GM23338 (cell line): ENCODE results near the gene NT5DC4.

Source experiments
- CREB1 ChIP-seq: fragments of 250-450 bp; sonication (Bioruptor Pico); IDR thresholded peaks from 2 replicates; pipeline ENCODE4 v1.5.0; 2020; ENCODE audit warnings: low read depth, mild to moderate bottlenecking, moderate library complexity
- EZH2 ChIP-seq: fragments of 200-600 bp; sonication (generic); IDR thresholded peaks from one replicate; pipeline ENCODE4 v1.8.0; 2017; ENCODE audit warnings: antibody characterized with exemption, mild to moderate bottlenecking, low read depth; ENCODE audit not compliant: unreplicated experiment
- EZH2phosphoT487 ChIP-seq: fragments of 200-600 bp; sonication (generic); IDR thresholded peaks from one replicate; pipeline ENCODE4 v1.8.1; 2018; ENCODE audit warnings: antibody characterized with exemption; ENCODE audit not compliant: unreplicated experiment
- JUNB ChIP-seq: IDR thresholded peaks from one replicate; pipeline ENCODE4 v1.6.1; 2016; ENCODE audit warnings: antibody characterized with exemption; ENCODE audit not compliant: unreplicated experiment
- NANOG ChIP-seq: IDR thresholded peaks from 2 replicates; pipeline ENCODE4 v1.6.1; 2016; ENCODE audit warnings: antibody characterized with exemption, borderline replicate concordance
- POLR2AphosphoS5 ChIP-seq: IDR thresholded peaks from 2 replicates; pipeline ENCODE4 v1.6.1; 2016; ENCODE audit warnings: antibody characterized with exemption, low read depth
- ZNF114 ChIP-seq: fragments of 250-450 bp; sonication (Bioruptor Pico); IDR thresholded peaks from 2 replicates; pipeline ENCODE4 v1.5.0; 2020; ENCODE audit warnings: mild to moderate bottlenecking, moderate library complexity
- ZNF331 ChIP-seq: fragments of 250-450 bp; sonication (Bioruptor Pico); IDR thresholded peaks from 2 replicates; pipeline ENCODE4 v1.5.0; 2020; ENCODE audit warnings: low read depth, mild to moderate bottlenecking, moderate library complexity
- TF ChIP-seq, protein P1 (sequence below), 2 experiments: fragments of 200-600 bp in 1 of 2; sonication (generic) in 1 of 2; conservative IDR thresholded peaks; 2 replicates each; pipeline versions ENCODE4 v1.5.1 to v1.6.1; 2016 to 2017; ENCODE audit warnings: antibody characterized with exemption in 2 of 2, low read depth in 2 of 2, mild to moderate bottlenecking in 2 of 2, moderate library complexity in 1 of 2
- TF ChIP-seq, protein P2 (sequence below): IDR thresholded peaks from one replicate; pipeline ENCODE4 v1.6.1; 2018; ENCODE audit warnings: antibody characterized with exemption; ENCODE audit not compliant: unreplicated experiment
- TF ChIP-seq, protein P3 (sequence below): IDR thresholded peaks from 2 replicates; pipeline ENCODE4 v1.6.1; 2016; ENCODE audit warnings: antibody characterized with exemption

DNA sequence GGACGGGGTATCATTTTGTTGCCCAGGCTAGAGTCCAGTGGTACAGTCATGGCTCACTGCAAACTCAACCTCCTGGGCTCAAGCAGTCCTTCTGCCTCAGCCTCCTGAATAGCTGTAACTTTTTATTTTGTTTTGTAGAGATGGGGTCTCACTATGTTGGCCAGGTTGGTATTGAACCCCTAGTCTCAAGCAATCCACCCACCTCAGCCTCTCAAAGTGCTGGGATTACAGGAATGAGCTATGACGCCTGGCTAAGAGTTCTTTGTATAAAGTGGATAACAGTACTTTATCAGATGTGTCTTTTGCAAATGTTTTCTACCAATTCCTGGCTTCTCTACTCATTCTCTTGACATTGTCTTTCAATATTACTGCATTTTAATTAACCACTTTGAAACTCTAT lies 17.1 kb upstream of the NT5DC4 start:
- TF ChIP-seq, protein P1, sequence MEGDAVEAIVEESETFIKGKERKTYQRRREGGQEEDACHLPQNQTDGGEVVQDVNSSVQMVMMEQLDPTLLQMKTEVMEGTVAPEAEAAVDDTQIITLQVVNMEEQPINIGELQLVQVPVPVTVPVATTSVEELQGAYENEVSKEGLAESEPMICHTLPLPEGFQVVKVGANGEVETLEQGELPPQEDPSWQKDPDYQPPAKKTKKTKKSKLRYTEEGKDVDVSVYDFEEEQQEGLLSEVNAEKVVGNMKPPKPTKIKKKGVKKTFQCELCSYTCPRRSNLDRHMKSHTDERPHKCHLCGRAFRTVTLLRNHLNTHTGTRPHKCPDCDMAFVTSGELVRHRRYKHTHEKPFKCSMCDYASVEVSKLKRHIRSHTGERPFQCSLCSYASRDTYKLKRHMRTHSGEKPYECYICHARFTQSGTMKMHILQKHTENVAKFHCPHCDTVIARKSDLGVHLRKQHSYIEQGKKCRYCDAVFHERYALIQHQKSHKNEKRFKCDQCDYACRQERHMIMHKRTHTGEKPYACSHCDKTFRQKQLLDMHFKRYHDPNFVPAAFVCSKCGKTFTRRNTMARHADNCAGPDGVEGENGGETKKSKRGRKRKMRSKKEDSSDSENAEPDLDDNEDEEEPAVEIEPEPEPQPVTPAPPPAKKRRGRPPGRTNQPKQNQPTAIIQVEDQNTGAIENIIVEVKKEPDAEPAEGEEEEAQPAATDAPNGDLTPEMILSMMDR (conservative IDR thresholded peaks at IDR 0.05; ENCODE audit: low read depth in 2 of 2) = no peak
- TF ChIP-seq EZH2 = no peak
- TF ChIP-seq JUNB = no peak
- no peak for TF ChIP-seq EZH2phosphoT487
- TF ChIP-seq POLR2AphosphoS5 = no peak
- no peak for TF ChIP-seq CREB1
- TF ChIP-seq, protein P2, sequence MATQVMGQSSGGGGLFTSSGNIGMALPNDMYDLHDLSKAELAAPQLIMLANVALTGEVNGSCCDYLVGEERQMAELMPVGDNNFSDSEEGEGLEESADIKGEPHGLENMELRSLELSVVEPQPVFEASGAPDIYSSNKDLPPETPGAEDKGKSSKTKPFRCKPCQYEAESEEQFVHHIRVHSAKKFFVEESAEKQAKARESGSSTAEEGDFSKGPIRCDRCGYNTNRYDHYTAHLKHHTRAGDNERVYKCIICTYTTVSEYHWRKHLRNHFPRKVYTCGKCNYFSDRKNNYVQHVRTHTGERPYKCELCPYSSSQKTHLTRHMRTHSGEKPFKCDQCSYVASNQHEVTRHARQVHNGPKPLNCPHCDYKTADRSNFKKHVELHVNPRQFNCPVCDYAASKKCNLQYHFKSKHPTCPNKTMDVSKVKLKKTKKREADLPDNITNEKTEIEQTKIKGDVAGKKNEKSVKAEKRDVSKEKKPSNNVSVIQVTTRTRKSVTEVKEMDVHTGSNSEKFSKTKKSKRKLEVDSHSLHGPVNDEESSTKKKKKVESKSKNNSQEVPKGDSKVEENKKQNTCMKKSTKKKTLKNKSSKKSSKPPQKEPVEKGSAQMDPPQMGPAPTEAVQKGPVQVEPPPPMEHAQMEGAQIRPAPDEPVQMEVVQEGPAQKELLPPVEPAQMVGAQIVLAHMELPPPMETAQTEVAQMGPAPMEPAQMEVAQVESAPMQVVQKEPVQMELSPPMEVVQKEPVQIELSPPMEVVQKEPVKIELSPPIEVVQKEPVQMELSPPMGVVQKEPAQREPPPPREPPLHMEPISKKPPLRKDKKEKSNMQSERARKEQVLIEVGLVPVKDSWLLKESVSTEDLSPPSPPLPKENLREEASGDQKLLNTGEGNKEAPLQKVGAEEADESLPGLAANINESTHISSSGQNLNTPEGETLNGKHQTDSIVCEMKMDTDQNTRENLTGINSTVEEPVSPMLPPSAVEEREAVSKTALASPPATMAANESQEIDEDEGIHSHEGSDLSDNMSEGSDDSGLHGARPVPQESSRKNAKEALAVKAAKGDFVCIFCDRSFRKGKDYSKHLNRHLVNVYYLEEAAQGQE = no peak
- TF ChIP-seq, protein P3, sequence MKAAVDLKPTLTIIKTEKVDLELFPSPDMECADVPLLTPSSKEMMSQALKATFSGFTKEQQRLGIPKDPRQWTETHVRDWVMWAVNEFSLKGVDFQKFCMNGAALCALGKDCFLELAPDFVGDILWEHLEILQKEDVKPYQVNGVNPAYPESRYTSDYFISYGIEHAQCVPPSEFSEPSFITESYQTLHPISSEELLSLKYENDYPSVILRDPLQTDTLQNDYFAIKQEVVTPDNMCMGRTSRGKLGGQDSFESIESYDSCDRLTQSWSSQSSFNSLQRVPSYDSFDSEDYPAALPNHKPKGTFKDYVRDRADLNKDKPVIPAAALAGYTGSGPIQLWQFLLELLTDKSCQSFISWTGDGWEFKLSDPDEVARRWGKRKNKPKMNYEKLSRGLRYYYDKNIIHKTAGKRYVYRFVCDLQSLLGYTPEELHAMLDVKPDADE = no peak
- no peak for TF ChIP-seq ZNF331 (CRISPR knock-in tag)
- TF ChIP-seq ZNF114 (CRISPR knock-in tag) = no peak
- TF ChIP-seq NANOG = no peak
